IMR-90 (cell line): ENCODE data around the gene TRIM17. TPM values are rescaled to one million over a fixed set of nuclear protein-coding genes. Genes with fewer than 3 reads are reported as not detected.

Experiments
- ATAC-seq: fragments of 200-7000 bp; cut with Tn5 transposase; 2 replicates; pipeline ENCODE4 v1.9.1; 2020; ENCODE audit warnings: low read depth, mild to moderate bottlenecking, moderate library complexity
- BruUV-seq: library from RNA; stranded (reverse); fragments of 400-500 nt; replicated peaks from 2 replicates; lab custom pipeline; 2021; lab: Mats Ljungman, UMichigan
- CTCF ChIA-PET: fragments of 300-600 bp; formaldehyde crosslinking; extraction: SDS; loops from one replicate; lab custom pipeline; 2021; ENCODE audit warnings: antibody characterized with exemption; lab: Yijun Ruan, JAX
- POLR2A ChIA-PET: fragments of 300-600 bp; sonication (Branson Sonifier 250); formaldehyde crosslinking; loops from one replicate; lab custom pipeline; 2022; ENCODE audit warnings: antibody characterized with exemption; ENCODE audit not compliant: unreplicated experiment; lab: Charles Lee
- DNase-seq: peaks from one replicate; pipeline ENCODE4 v3.0.0; 2013
- H2AFZ ChIP-seq: replicated peaks from 2 replicates; pipeline ENCODE3; 2013; ENCODE audit warnings: low read length, mild to moderate bottlenecking; ENCODE audit not compliant: poor library complexity
- H2AK5ac ChIP-seq: 2 replicates; pipeline ENCODE4 v1.6.1; 2013; ENCODE audit warnings: low read depth, low read length, inconsistent platforms
- H2AK9ac ChIP-seq: replicated peaks from 2 replicates; pipeline ENCODE3; 2013; ENCODE audit warnings: mild to moderate bottlenecking, low read depth, low read length, moderate library complexity; ENCODE audit not compliant: poor library complexity
- H2BK120ac ChIP-seq: 2 replicates; pipeline ENCODE4 v1.6.1; 2013; ENCODE audit warnings: low read depth, low read length, inconsistent platforms
- H2BK15ac ChIP-seq: 3 replicates; pipeline ENCODE4 v1.6.1; 2013; ENCODE audit warnings: low read depth, low read length, inconsistent platforms
- H2BK20ac ChIP-seq: 2 replicates; pipeline ENCODE4 v1.6.1; 2013; ENCODE audit warnings: low read depth, mild to moderate bottlenecking, inconsistent platforms, low read length, moderate library complexity
- H2BK5ac ChIP-seq: 2 replicates; pipeline ENCODE4 v1.6.1; 2013; ENCODE audit warnings: mild to moderate bottlenecking, low read depth, low read length, inconsistent platforms; ENCODE audit not compliant: poor library complexity, severe bottlenecking
- H3K14ac ChIP-seq: replicated peaks from 2 replicates; pipeline ENCODE4 v1.6.1; 2013; ENCODE audit warnings: low read depth, low read length, inconsistent platforms
- H3K18ac ChIP-seq: 2 replicates; pipeline ENCODE4 v1.6.1; 2013; ENCODE audit warnings: low read depth, low read length, control low read depth
- H3K23ac ChIP-seq: 2 replicates; pipeline ENCODE4 v1.6.1; 2013; ENCODE audit warnings: low read depth, low read length, inconsistent platforms
- H3K27ac ChIP-seq: 2 replicates; pipeline ENCODE4 v1.5.1; 2013; ENCODE audit warnings: mild to moderate bottlenecking, control low read depth, low read length; ENCODE audit not compliant: insufficient read depth
- H3K27me3 ChIP-seq: 2 replicates; pipeline ENCODE4 v1.6.1; 2013; ENCODE audit warnings: low read length; ENCODE audit not compliant: control insufficient read depth, insufficient read depth
- H3K36me3 ChIP-seq: 2 replicates; pipeline ENCODE4 v1.6.1; 2013; ENCODE audit warnings: low read length, mixed read lengths; ENCODE audit not compliant: control insufficient read depth, insufficient read depth
- H3K4ac ChIP-seq: 2 replicates; pipeline ENCODE4 v1.6.1; 2013; ENCODE audit warnings: low read depth, low read length, inconsistent platforms
- H3K4me1 ChIP-seq: 2 replicates; pipeline ENCODE4 v1.6.1; 2013; ENCODE audit warnings: low read length, mixed read lengths; ENCODE audit not compliant: control insufficient read depth, insufficient read depth
- H3K4me2 ChIP-seq: 2 replicates; pipeline ENCODE4 v1.6.1; 2013; ENCODE audit warnings: low read depth, mild to moderate bottlenecking, control low read depth, low read length, moderate library complexity
- H3K4me3 ChIP-seq: 2 replicates; pipeline ENCODE4 v1.5.1; 2013; ENCODE audit warnings: low read depth, mild to moderate bottlenecking, control low read depth, low read length, moderate library complexity; ENCODE audit not compliant: insufficient read depth
- H3K56ac ChIP-seq: 2 replicates; pipeline ENCODE4 v1.6.1; 2013; ENCODE audit warnings: low read length, inconsistent platforms; ENCODE audit not compliant: insufficient read depth; ENCODE audit errors: extremely low read depth
- H3K79me1 ChIP-seq, 2 experiments: 2 replicates each; pipeline ENCODE4 v1.6.1; 2013; ENCODE audit warnings: low read length in 2 of 2, inconsistent platforms in 1 of 2, low read depth in 1 of 2
- H3K9ac ChIP-seq: 2 replicates; pipeline ENCODE4 v1.6.1; 2013; ENCODE audit warnings: low read depth, low read length, control low read depth
- H3K9me1 ChIP-seq: 2 replicates; pipeline ENCODE4 v1.6.1; 2013; ENCODE audit warnings: low read length, inconsistent platforms; ENCODE audit not compliant: insufficient read depth
- H3K9me3 ChIP-seq: 2 replicates; pipeline ENCODE4 v1.6.1; 2013; ENCODE audit warnings: low read length; ENCODE audit not compliant: control insufficient read depth, insufficient read depth
- H4K20me1 ChIP-seq: 2 replicates; pipeline ENCODE4 v1.6.1; 2013; ENCODE audit warnings: low read length, inconsistent platforms; ENCODE audit not compliant: insufficient read depth
- H4K5ac ChIP-seq: 2 replicates; pipeline ENCODE4 v1.6.1; 2013; ENCODE audit warnings: mild to moderate bottlenecking, low read depth, low read length, control low read depth
- H4K8ac ChIP-seq, 2 experiments: 2 replicates each; pipeline ENCODE4 v1.6.1; 2013; ENCODE audit warnings: low read depth in 2 of 2, low read length in 2 of 2, control low read depth in 1 of 2, inconsistent platforms in 1 of 2
- H4K91ac ChIP-seq: 2 replicates; pipeline ENCODE4 v1.6.1; 2013; ENCODE audit warnings: low read depth, low read length, inconsistent platforms; ENCODE audit not compliant: insufficient read depth
- BHLHE40 ChIP-seq: fragments of 150-350 bp; IDR thresholded peaks from 2 replicates; pipeline ENCODE4 v1.6.1; 2016; ENCODE audit warnings: mild to moderate bottlenecking, low read depth, low read length
- CHD1 ChIP-seq: IDR thresholded peaks from 2 replicates; pipeline ENCODE4 v1.6.1; 2012; ENCODE audit warnings: low read depth, low read length, improper control_type of control experiment
- NFE2L2 ChIP-seq: fragments of 150-350 bp; IDR thresholded peaks from 2 replicates; pipeline ENCODE4 v1.6.1; 2016; ENCODE audit warnings: low read depth, mild to moderate bottlenecking, low read length
- WGBS, 2 experiments: methylation state at CpG; one replicate each; pipeline versions ENCODE4 v1.1.5 to v1.1.7; 2013; ENCODE audit warnings: missing lambda C conversion rate in 2 of 2; ENCODE audit not compliant: insufficient read length in 1 of 2; ENCODE audit errors: extremely low coverage in 2 of 2; 5-methylcytosine and 5-hydroxymethylcytosine counted together
- dilution Hi-C: fragments of 300-500 bp; cut with HindIII; formaldehyde crosslinking; loops from one replicate; pipeline ENCODE4 v1.14.3; 2018; ENCODE audit warnings: low sequenced_read_pairs; ENCODE audit not compliant: unreplicated experiment
- in situ Hi-C: fragments of 300-500 bp; cut with MboI; formaldehyde crosslinking; loops from 3 replicates; pipeline ENCODE4 v1.14.3; 2019; ENCODE audit warnings: low sequenced_read_pairs, inconsistent platforms, mixed read lengths
- intact Hi-C: fragments of 100-400 bp; cut with micrococcal nuclease; formaldehyde crosslinking; loops from 2 replicates; pipeline ENCODE4 v1.10.0; 2022
- polyA plus RNA-seq, 3 experiments: library from polyadenylated mRNA; depleted of rRNA; stranded (reverse); fragments of >200 nt; gene quantifications; 2 replicates each; pipeline ENCODE4 v1.2.3, GENCODE V29; 2012; ENCODE audit warnings: low replicate concordance in 1 of 3
- total RNA-seq: library from RNA; depleted of rRNA; stranded (reverse); fragments of >200 nt; gene quantifications from 2 replicates; pipeline ENCODE4 v1.2.3, GENCODE V29; 2012

The TRIM17 gene
- total and polyA plus RNA-seq, 2 of the 4 experiments (the other 2 are of a cell fraction) = 0.39 TPM; not detected in 1

DNA sequence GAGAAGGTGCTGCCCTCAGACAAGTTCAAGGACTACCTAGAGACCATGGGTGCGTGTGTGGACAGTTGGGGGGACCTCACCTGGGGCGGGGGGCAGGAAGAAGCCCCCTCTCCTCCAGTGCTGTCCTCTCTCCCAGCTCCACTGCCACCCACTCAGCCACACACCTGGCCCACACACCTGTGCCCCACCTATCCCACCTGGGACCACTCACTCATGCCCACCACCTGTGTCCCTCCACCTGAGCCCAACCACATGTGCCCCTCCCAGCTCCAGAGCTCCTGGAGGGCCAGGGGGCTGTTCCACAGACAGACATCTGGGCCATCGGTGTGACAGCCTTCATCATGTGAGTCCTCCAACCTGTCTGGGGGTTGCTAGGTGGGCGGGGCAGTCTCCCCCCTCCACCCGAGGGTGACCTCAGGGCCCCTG lies 39.0 kb downstream of the TRIM17 start:
- POLR2A ChIA-PET = no interaction called here

More for the DNA sequence above, 39.0 kb downstream of the TRIM17 start:
- H3K36me3 ChIP-seq = peaks cover 3% of the 10 kb centered on the region; the same call in 1 of the 2 replicates
- no peaks in the 10 kb centered on the region for H3K27me3 ChIP-seq
- H2AK5ac ChIP-seq = no peak overlapping the region
- H4K91ac ChIP-seq = no peak overlapping the region
- in situ Hi-C loops (no loop called here), intact Hi-C loops (loop anchor here (5.0 kb wide), 2 partner anchors 80 to 150 kb away; a partner anchor contains a TSS), dilution Hi-C loops (no loop called here)
- no peak overlapping the region for H3K4me3 ChIP-seq
- H3K79me1 ChIP-seq = no peaks in the 10 kb centered on the region
- no peak overlapping the region for H2BK5ac ChIP-seq
- no peaks in the 10 kb centered on the region; the same call in 1 of the 2 replicates for H3K9me3 ChIP-seq
- no peaks in the 10 kb centered on the region for H4K20me1 ChIP-seq
- no peak overlapping the region for H3K4me2 ChIP-seq
- peaks cover 18% of the 10 kb centered on the region; the same call in 1 of the 2 replicates for H3K4me1 ChIP-seq
- no peak overlapping the region for H2BK15ac ChIP-seq
- no CpG with 5 or more reads among the region's 5 CpGs for WGBS, 2 experiments
- H3K4ac ChIP-seq = no peak overlapping the region
- CTCF ChIA-PET = no interaction called here
- H4K8ac ChIP-seq = no peak overlapping the region
- H2BK120ac ChIP-seq = no peak overlapping the region
- no peak overlapping the region for H3K56ac ChIP-seq
- peaks cover 8% of the 10 kb centered on the region; the same call in 1 of the 2 replicates for H3K9me1 ChIP-seq
- BruUV-seq = no TSS peak
- no peak for DNase-seq
- no peak for TF ChIP-seq NFE2L2
- TF ChIP-seq CHD1 = no peak
- no peak for TF ChIP-seq BHLHE40
- no peak overlapping the region for H3K23ac ChIP-seq
- ATAC-seq = no peak
- H3K9ac ChIP-seq = no peak overlapping the region
- no peak overlapping the region for H3K18ac ChIP-seq
- H2BK20ac ChIP-seq = no peak overlapping the region
- H3K14ac ChIP-seq = no peak overlapping the region
- peak overlapping the region; percentile 79 for H2AFZ ChIP-seq
- no peak overlapping the region for H2AK9ac ChIP-seq
- H4K5ac ChIP-seq = no peak overlapping the region
- H3K27ac ChIP-seq = no peak overlapping the region
